ENCODE results near the gene NSG2. TPM values are rescaled to one million over a fixed set of nuclear protein-coding genes. Genes with fewer than 3 reads are reported as not detected.

The NSG2 gene
- total RNA-seq, 1 experiment from 2014 or later: not detected

DNA sequence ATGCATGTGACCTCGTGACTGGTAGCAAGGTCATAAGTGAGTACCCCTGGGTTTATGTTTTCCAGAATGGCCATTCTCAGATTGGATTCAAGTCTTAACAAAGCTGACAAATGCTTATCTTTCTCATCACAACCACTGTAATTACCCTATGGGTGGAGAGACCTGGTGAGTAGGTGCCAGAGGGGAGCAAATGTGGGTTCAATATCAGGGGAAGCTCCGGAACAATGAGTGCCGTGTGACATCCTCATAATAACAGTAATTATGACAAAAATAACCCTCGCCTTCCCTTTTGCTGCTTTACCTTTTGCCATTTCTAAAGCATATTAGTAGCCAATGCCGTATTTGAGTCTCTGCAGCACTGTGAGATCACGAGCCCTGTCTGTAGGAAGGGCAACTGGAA lies 95.9 kb downstream of the NSG2 start:
- Mint-ChIP-seq H3K4me1 (ENCODE audit: low read depth, unreplicated experiment) (no peaks in the 10 kb centered on the region), H3K27me3 (ENCODE audit: insufficient read depth, unreplicated experiment) (peaks cover 11% of the 10 kb centered on the region), H3K27ac (ENCODE audit: unreplicated experiment) (no peak overlapping the region), H3K9me3 (ENCODE audit: unreplicated experiment) (no peaks in the 10 kb centered on the region), H3K36me3 (ENCODE audit: insufficient read depth, unreplicated experiment) (peaks cover 6% of the 10 kb centered on the region), H3K4me3 (ENCODE audit: unreplicated experiment) (no peak overlapping the region)
- ChIA-PET CTCF (no interaction called here), POLR2A (no interaction called here)
- intact Hi-C loops (cut with micrococcal nuclease; ENCODE audit: unreplicated experiment): no loop called here
- no TSS peak for BruUV-seq (replicated peaks)
- no peak for DNase-seq
- H3K27me3 ChIP-seq (replicated peaks; ENCODE audit: control insufficient read depth, insufficient read depth, low read length): no peaks in the 10 kb centered on the region
- no peak overlapping the region for H3K4me3 ChIP-seq (ENCODE audit: low read depth, low read length)
- no peaks in the 10 kb centered on the region; the same call in 1 of the 2 replicates for H3K4me1 ChIP-seq
- TF ChIP-seq, protein P1, sequence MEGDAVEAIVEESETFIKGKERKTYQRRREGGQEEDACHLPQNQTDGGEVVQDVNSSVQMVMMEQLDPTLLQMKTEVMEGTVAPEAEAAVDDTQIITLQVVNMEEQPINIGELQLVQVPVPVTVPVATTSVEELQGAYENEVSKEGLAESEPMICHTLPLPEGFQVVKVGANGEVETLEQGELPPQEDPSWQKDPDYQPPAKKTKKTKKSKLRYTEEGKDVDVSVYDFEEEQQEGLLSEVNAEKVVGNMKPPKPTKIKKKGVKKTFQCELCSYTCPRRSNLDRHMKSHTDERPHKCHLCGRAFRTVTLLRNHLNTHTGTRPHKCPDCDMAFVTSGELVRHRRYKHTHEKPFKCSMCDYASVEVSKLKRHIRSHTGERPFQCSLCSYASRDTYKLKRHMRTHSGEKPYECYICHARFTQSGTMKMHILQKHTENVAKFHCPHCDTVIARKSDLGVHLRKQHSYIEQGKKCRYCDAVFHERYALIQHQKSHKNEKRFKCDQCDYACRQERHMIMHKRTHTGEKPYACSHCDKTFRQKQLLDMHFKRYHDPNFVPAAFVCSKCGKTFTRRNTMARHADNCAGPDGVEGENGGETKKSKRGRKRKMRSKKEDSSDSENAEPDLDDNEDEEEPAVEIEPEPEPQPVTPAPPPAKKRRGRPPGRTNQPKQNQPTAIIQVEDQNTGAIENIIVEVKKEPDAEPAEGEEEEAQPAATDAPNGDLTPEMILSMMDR (IDR thresholded peaks at IDR 0.05; ENCODE audit: insufficient read depth in 1 of 2, low read depth in 1 of 2, low read length in 1 of 2, severe bottlenecking in 1 of 2, unreplicated experiment in 1 of 2): no peak
- no peaks in the 10 kb centered on the region for H3K36me3 ChIP-seq (ENCODE audit: control insufficient read depth, insufficient read depth, low read length)
- H3K9me3 ChIP-seq: no peaks in the 10 kb centered on the region

DNA sequence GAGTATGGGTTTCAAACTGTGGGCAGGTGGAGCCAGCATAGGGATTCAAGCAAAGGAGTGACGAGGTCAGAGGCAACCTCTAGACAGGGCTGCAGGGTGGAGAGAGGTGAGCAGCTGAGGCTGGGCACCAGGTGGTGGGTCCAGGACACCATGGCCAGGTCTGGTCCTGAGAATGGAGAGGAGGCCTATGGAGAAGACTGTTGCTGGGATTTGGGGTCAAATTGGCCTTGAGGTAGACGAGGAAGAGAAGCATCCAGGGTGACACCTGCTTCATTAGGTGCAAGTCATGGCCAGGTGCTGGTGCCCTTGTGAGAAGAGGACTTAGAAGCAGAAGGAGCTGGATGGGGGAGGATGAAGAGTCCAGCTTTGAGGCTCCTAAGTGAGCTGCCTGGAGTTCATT lies 99.6 kb downstream of the NSG2 start:
- TF ChIP-seq, protein P1 (IDR thresholded peaks at IDR 0.05; ENCODE audit: insufficient read depth in 1 of 2, low read depth in 1 of 2, low read length in 1 of 2, severe bottlenecking in 1 of 2, unreplicated experiment in 1 of 2): no peak
- peaks cover 6% of the 10 kb centered on the region for H3K36me3 Mint-ChIP-seq (ENCODE audit: insufficient read depth, unreplicated experiment)
- H3K9me3 ChIP-seq: no peaks in the 10 kb centered on the region
- DNase-seq: no peak
- no peaks in the 10 kb centered on the region for H3K36me3 ChIP-seq (ENCODE audit: control insufficient read depth, insufficient read depth, low read length)
- ChIA-PET POLR2A (no interaction called here), CTCF (no interaction called here)
- peaks cover 5% of the 10 kb centered on the region; the same call in 1 of the 2 replicates for H3K4me1 ChIP-seq
- intact Hi-C loops (cut with micrococcal nuclease; ENCODE audit: unreplicated experiment): no loop called here
- H3K9me3 Mint-ChIP-seq (ENCODE audit: unreplicated experiment): no peaks in the 10 kb centered on the region
- no peaks in the 10 kb centered on the region for H3K27me3 ChIP-seq (replicated peaks; ENCODE audit: control insufficient read depth, insufficient read depth, low read length)
- no peak overlapping the region for H3K27ac Mint-ChIP-seq (ENCODE audit: unreplicated experiment)
- peaks cover 20% of the 10 kb centered on the region for H3K27me3 Mint-ChIP-seq (ENCODE audit: insufficient read depth, unreplicated experiment)
- BruUV-seq (replicated peaks): no TSS peak
- H3K4me3 Mint-ChIP-seq (ENCODE audit: unreplicated experiment): no peak overlapping the region
- H3K4me1 Mint-ChIP-seq (ENCODE audit: low read depth, unreplicated experiment): no peaks in the 10 kb centered on the region
- H3K4me3 ChIP-seq (ENCODE audit: low read depth, low read length): no peak overlapping the region

DNA sequence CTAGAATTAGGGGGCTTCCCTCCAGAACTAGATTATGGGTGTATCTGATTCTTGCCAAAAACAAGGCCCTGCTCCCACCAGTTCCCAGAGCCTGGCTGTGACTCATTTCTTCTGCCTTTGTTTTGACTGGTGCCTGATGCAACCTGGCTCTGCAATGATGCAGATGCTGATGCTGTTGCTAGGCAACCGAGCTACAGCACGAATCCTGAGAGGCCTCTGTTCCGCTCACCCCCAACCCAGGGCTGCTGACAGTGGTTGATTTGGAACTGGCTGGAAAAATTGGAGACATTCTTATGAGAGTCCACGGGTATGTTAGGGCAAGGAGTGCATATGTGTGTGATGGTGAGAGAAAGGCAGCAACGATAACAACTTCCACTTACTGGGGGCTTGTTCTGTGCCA lies 100.3 kb downstream of the NSG2 start:
- no peak overlapping the region for H3K27ac Mint-ChIP-seq (ENCODE audit: unreplicated experiment)
- no peak overlapping the region for H3K4me3 ChIP-seq (ENCODE audit: low read depth, low read length)
- H3K9me3 ChIP-seq: no peaks in the 10 kb centered on the region
- H3K36me3 ChIP-seq (ENCODE audit: control insufficient read depth, insufficient read depth, low read length): no peaks in the 10 kb centered on the region
- H3K36me3 Mint-ChIP-seq (ENCODE audit: insufficient read depth, unreplicated experiment): peaks cover 6% of the 10 kb centered on the region
- intact Hi-C loops (cut with micrococcal nuclease; ENCODE audit: unreplicated experiment): no loop called here
- POLR2A ChIA-PET: no interaction called here
- H3K4me1 Mint-ChIP-seq (ENCODE audit: low read depth, unreplicated experiment): no peaks in the 10 kb centered on the region
- peaks cover 15% of the 10 kb centered on the region for H3K27me3 Mint-ChIP-seq (ENCODE audit: insufficient read depth, unreplicated experiment)
- peaks cover 5% of the 10 kb centered on the region; the same call in 1 of the 2 replicates for H3K4me1 ChIP-seq
- no peak for DNase-seq
- TF ChIP-seq, protein P1 (IDR thresholded peaks at IDR 0.05; ENCODE audit: insufficient read depth in 1 of 2, low read depth in 1 of 2, low read length in 1 of 2, severe bottlenecking in 1 of 2, unreplicated experiment in 1 of 2): no peak
- CTCF ChIA-PET: no interaction called here
- H3K9me3 Mint-ChIP-seq (ENCODE audit: unreplicated experiment): no peaks in the 10 kb centered on the region
- no TSS peak for BruUV-seq (replicated peaks)
- no peak overlapping the region for H3K4me3 Mint-ChIP-seq (ENCODE audit: unreplicated experiment)
- H3K27me3 ChIP-seq (replicated peaks; ENCODE audit: control insufficient read depth, insufficient read depth, low read length): no peaks in the 10 kb centered on the region

Measured in Caco-2 (cell line).